ENCODE data around the gene CELA2A.

DNA sequence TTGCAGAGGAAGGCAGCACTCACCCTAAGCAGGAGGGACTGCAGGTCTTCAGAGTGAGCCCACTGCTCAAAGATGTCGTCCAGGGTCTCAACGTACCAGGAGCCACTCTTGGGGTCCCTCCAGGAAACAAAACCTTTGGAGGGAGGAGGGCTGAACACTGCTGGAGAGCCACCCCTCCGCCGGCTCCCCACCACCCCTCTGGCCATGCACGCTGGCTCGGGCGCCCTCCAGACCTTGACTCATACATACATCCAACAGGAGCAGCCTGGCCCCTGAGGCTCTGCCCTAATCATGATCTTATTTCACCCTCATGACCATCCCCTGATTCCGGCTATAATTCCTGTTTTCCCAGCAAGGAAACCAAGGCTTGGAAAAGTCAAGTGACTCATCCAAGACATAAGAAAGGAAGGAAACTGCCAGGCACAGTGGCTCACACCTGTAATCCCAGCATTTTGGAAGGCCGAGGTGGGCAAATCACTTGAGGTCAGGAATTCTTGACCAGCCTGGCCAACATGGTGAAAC is 37.4 kb downstream of the CELA2A start:
- no peak for TF ChIP-seq POLR2A (IDR thresholded peaks at IDR 0.05; ENCODE audit: low read depth, low read length)
- no peak for TF ChIP-seq TAF1 (IDR thresholded peaks at IDR 0.05; ENCODE audit: low read depth, low read length)
